ENCODE results near the gene CCDC149.

The CCDC149 gene

GRCh38 chr4:24780936-24781495 is 131.8 kb downstream of the CCDC149 start:
- no peaks in the 10 kb centered on the region for H3K27me3 ChIP-seq (replicated peaks)
- H3K36me3 ChIP-seq (replicated peaks): no peaks in the 10 kb centered on the region
- TF ChIP-seq CTCF (IDR thresholded peaks at IDR 0.05; ENCODE audit: low read depth, low read length, missing control alignments): no peak
- no peak overlapping the region for H3K27ac ChIP-seq
- DNase-seq: no peak
- in situ Hi-C loops (cut with HindIII; ENCODE audit: low pct_ligation_motif_present, low sequenced_read_pairs): no loop called here
- no peak overlapping the region for H3K4me3 ChIP-seq (ENCODE audit: low read depth, low read length)

- H3K27me3 ChIP-seq (replicated peaks): no peaks in the 10 kb centered on the region
- H3K36me3 ChIP-seq (replicated peaks): no peaks in the 10 kb centered on the region
- in situ Hi-C loops (cut with HindIII; ENCODE audit: low pct_ligation_motif_present, low sequenced_read_pairs): no loop called here
- DNase-seq: peak; percentile 82
- H3K27ac ChIP-seq: peak overlapping the region; percentile 32
- no peak for TF ChIP-seq CTCF (IDR thresholded peaks at IDR 0.05; ENCODE audit: low read depth, low read length, missing control alignments)
- H3K4me3 ChIP-seq (ENCODE audit: low read depth, low read length): no peak overlapping the region
Observed at GRCh38 chr4:24778464-24779225, 134.2 kb downstream of the CCDC149 start.

- no peak for TF ChIP-seq CTCF (IDR thresholded peaks at IDR 0.05; ENCODE audit: low read depth, low read length, missing control alignments)
- Histone ChIP-seq H3K27ac (peak overlapping the region; percentile 11), H3K4me3 (ENCODE audit: low read depth, low read length) (no peak overlapping the region), H3K27me3 (replicated peaks) (no peaks in the 10 kb centered on the region), H3K36me3 (replicated peaks) (no peaks in the 10 kb centered on the region)
- no peak for DNase-seq
- in situ Hi-C loops (cut with HindIII; ENCODE audit: low pct_ligation_motif_present, low sequenced_read_pairs): no loop called here
Observed at GRCh38 chr4:24777536-24778463, 135.0 kb downstream of the CCDC149 start.

GRCh38 chr4:24775750-24776149 is 137.1 kb downstream of the CCDC149 start:
- no peaks in the 10 kb centered on the region for H3K27me3 ChIP-seq (replicated peaks)
- no peak overlapping the region for H3K27ac ChIP-seq
- DNase-seq: no peak
- H3K4me3 ChIP-seq (ENCODE audit: low read depth, low read length): no peak overlapping the region
- no peaks in the 10 kb centered on the region for H3K36me3 ChIP-seq (replicated peaks)
- in situ Hi-C loops (cut with HindIII; ENCODE audit: low pct_ligation_motif_present, low sequenced_read_pairs): no loop called here
- no peak for TF ChIP-seq CTCF (IDR thresholded peaks at IDR 0.05; ENCODE audit: low read depth, low read length, missing control alignments)

GRCh38 chr4:24775032-24775605 is 137.7 kb downstream of the CCDC149 start:
- DNase-seq: no peak
- Histone ChIP-seq H3K27ac (no peak overlapping the region), H3K36me3 (replicated peaks) (no peaks in the 10 kb centered on the region), H3K4me3 (ENCODE audit: low read depth, low read length) (no peak overlapping the region), H3K27me3 (replicated peaks) (no peaks in the 10 kb centered on the region)
- no peak for TF ChIP-seq CTCF (IDR thresholded peaks at IDR 0.05; ENCODE audit: low read depth, low read length, missing control alignments)
- in situ Hi-C loops (cut with HindIII; ENCODE audit: low pct_ligation_motif_present, low sequenced_read_pairs): no loop called here

Data from brain microvascular endothelial cell (primary cell).